Stomach (tissue), 9 donors: Measurements from ENCODE around the gene CNTNAP5. TPM values are rescaled to one million over a fixed set of nuclear protein-coding genes. Genes with fewer than 3 reads are reported as not detected.

Experiments
- DNase-seq, 2 donors: peaks; one replicate each; pipeline versions ENCODE4 v3.0.0 to v3.0.0-alpha.2; 2013 to 2019
- H3K27ac ChIP-seq, 5 donors: fragments of 200-600 bp in 4 of 5; sonication (generic) in 4 of 5; one replicate each; pipeline ENCODE4 v1.5.1; 2013 to 2019; ENCODE audit warnings: mild to moderate bottlenecking in 1 of 5, moderate library complexity in 1 of 5
- H3K27me3 ChIP-seq, 3 donors: fragments of 200-600 bp; sonication (generic); one replicate each; pipeline ENCODE4 v1.5.1; 2017 to 2019; ENCODE audit warnings: mixed run types in 1 of 3
- H3K36me3 ChIP-seq, 4 donors: fragments of 200-600 bp; sonication (generic); 1 replicate in 3 of 4; 2 replicates in 1 of 4; pipeline ENCODE4 v1.5.1; 2016 to 2019
- H3K4me1 ChIP-seq, 4 donors: fragments of 200-600 bp; sonication (generic); one replicate each; pipeline ENCODE4 v1.5.1; 2016 to 2019
- H3K4me3 ChIP-seq, 4 donors: fragments of 200-600 bp; sonication (generic) in 3 of 4; one replicate each; pipeline ENCODE4 v1.5.1; 2016 to 2019; ENCODE audit warnings: mild to moderate bottlenecking in 1 of 4
- H3K9me3 ChIP-seq, 4 donors: fragments of 200-600 bp; sonication (generic); one replicate each; pipeline ENCODE4 v1.5.1; 2016 to 2019
- EP300 ChIP-seq: sonication (generic); formaldehyde crosslinking; IDR thresholded peaks from one replicate; pipeline ENCODE4 v1.6.1; 2017; ENCODE audit warnings: antibody characterized with exemption
- POLR2A ChIP-seq, 4 donors: fragments of 450-650 bp; IDR thresholded peaks; one replicate each; pipeline ENCODE4 v1.6.1; 2016; ENCODE audit warnings: antibody characterized with exemption in 4 of 4, control low read depth in 2 of 4, mild to moderate bottlenecking in 1 of 4, moderate library complexity in 1 of 4
- POLR2AphosphoS5 ChIP-seq, 3 donors: sonication (generic); formaldehyde crosslinking; IDR thresholded peaks; one replicate each; pipeline ENCODE4 v1.6.1; 2016; ENCODE audit warnings: antibody characterized with exemption in 3 of 3
- WGBS, 5 donors: extraction: QIAGEN DNeasy Blood & Tissue Kit in 3 of 5; methylation state at CpG; one replicate each; pipeline versions ENCODE4 v1.1.5 to v1.1.7; 2013 to 2018; 5-methylcytosine and 5-hydroxymethylcytosine counted together
- intact Hi-C: fragments of 100-400 bp; cut with DNase I; formaldehyde crosslinking; loops from one replicate; pipeline ENCODE4 v1.15.1; 2023; ENCODE audit warnings: low total_unique reads
- polyA plus RNA-seq, 3 donors: library from polyadenylated mRNA; stranded (reverse); fragments of 200-250 nt; gene quantifications; one replicate each; pipeline ENCODE4 v1.2.3, GENCODE V29; 2013
- total RNA-seq, 5 donors: library from RNA; depleted of rRNA; stranded (reverse); fragments of >200 nt; gene quantifications; one replicate each; pipeline versions ENCODE4 v1.1.0 to v1.2.3, GENCODE V29; 2014 to 2016
- TF ChIP-seq, protein P1 (sequence below), 7 experiments: fragments of 450-650 bp in 4 of 7; fragments of 200-600 bp in 3 of 7; sonication (generic) in 3 of 7; IDR thresholded peaks; one replicate each; pipeline ENCODE4 v1.5.1; 2016 to 2019; ENCODE audit warnings: antibody characterized with exemption in 7 of 7, control low read depth in 2 of 7, mild to moderate bottlenecking in 1 of 7
- donor health status: healthy with polysubstance abuse.
- donor health status: Bipolar disorder and iron deficiency.
- donor health status: healthy.

Gene CNTNAP5
- total and polyA plus RNA-seq, 8 donors, result 1.3 TPM; not detected in 7

DNA sequence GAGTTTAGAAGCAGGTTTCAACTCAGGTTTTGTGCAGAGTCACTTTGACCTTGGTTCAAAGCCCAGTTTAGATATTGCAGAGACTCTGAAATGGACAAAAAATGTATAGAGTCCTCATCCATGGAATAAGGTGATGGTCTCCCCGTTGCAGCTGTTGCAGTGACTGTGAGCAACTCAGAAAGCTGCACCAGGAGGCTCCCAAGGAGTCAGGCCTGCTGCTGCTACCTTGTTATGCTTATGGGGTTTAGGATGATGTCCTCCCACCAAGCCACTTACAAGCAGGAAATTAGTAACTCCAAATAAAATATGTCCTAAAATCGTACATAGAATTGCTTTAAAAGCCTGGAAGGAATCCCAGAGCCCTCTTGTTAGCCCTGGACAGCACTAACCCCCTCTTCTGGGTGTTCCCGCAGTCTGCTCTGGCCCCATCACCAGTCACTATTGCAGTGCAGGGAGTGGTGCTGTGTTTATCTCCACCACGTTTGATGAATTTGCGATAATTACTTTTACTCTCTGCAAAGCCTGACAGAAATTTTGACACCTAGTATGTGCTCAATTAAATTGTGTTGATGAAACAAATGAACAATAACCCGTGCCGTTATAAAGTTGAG lies 189.0 kb downstream of the CNTNAP5 start:
- intact Hi-C loops, result no loop called here
- no peaks in the 10 kb centered on the region for H3K4me1 ChIP-seq
- no peaks in the 10 kb centered on the region for H3K27me3 ChIP-seq
- WGBS, 5 donors, result 71 to 77% (median 76%) methylated on average over 7 of the region's 7 CpGs
- no peak overlapping the region for H3K4me3 ChIP-seq
- no peaks in the 10 kb centered on the region for H3K36me3 ChIP-seq
- no peak for DNase-seq
- H3K9me3 ChIP-seq, result no peaks in the 10 kb centered on the region
- TF ChIP-seq, protein P1, sequence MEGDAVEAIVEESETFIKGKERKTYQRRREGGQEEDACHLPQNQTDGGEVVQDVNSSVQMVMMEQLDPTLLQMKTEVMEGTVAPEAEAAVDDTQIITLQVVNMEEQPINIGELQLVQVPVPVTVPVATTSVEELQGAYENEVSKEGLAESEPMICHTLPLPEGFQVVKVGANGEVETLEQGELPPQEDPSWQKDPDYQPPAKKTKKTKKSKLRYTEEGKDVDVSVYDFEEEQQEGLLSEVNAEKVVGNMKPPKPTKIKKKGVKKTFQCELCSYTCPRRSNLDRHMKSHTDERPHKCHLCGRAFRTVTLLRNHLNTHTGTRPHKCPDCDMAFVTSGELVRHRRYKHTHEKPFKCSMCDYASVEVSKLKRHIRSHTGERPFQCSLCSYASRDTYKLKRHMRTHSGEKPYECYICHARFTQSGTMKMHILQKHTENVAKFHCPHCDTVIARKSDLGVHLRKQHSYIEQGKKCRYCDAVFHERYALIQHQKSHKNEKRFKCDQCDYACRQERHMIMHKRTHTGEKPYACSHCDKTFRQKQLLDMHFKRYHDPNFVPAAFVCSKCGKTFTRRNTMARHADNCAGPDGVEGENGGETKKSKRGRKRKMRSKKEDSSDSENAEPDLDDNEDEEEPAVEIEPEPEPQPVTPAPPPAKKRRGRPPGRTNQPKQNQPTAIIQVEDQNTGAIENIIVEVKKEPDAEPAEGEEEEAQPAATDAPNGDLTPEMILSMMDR (IDR thresholded peaks at IDR 0.05), result no peak
- no peak for TF ChIP-seq POLR2AphosphoS5 (IDR thresholded peaks at IDR 0.05)
- TF ChIP-seq EP300, result no peak
- TF ChIP-seq POLR2A (IDR thresholded peaks at IDR 0.05), result no peak
- H3K27ac ChIP-seq, result no peak overlapping the region

DNA sequence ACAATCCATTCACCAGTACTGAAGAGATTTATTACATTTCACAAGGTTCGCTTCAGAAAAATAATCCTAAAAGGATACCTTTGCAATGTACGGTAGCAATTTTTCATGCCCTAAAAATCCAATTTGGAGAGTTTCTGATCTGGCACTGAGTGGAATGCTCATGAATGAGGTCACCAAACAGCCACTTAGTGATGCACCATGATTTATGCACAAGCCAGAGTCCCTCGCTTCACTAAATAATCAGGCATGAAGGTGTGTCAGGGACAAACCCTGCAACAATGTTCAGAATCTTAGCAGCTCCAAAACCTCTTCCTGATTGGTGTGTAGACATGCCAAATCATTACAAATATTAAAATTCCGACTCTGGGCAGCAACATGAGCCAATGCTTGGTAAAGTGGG lies 221.1 kb downstream of the CNTNAP5 start:
- DNase-seq, result no peak
- no peaks in the 10 kb centered on the region for H3K36me3 ChIP-seq
- intact Hi-C loops, result no loop called here
- H3K27ac ChIP-seq, result no peak overlapping the region
- H3K27me3 ChIP-seq, result no peaks in the 10 kb centered on the region
- no peak overlapping the region for H3K4me3 ChIP-seq
- TF ChIP-seq EP300 (no peak), POLR2A (IDR thresholded peaks at IDR 0.05) (no peak), POLR2AphosphoS5 (IDR thresholded peaks at IDR 0.05) (no peak)
- TF ChIP-seq, protein P1 (IDR thresholded peaks at IDR 0.05), result no peak
- 68 to 79% (median 70%) methylated on average over 4 of the region's 4 CpGs for WGBS, 5 donors
- no peaks in the 10 kb centered on the region for H3K4me1 ChIP-seq
- H3K9me3 ChIP-seq, result no peaks in the 10 kb centered on the region

DNA sequence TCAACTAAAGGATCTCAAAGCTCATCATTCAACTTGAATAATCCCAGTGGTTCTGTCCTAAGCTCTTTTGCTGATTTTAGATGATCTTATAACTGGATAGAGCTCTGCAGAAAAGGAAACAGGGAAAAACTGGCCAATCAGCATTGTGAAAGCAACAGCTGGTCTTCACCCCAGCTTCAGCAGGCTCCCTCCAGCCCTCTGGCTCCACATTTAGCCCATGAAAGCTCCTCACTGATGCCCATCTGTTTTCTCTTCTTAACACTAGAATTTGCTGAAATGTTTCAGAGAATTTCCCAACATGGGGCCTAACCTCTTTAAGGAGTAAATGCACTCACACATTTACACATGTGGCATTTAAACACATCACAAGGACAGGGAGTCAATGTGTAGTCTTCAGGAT lies 223.3 kb downstream of the CNTNAP5 start:
- H3K27ac ChIP-seq, result no peak overlapping the region
- no peaks in the 10 kb centered on the region for H3K4me1 ChIP-seq
- H3K27me3 ChIP-seq, result no peaks in the 10 kb centered on the region
- H3K4me3 ChIP-seq, result no peak overlapping the region
- intact Hi-C loops, result no loop called here
- no peaks in the 10 kb centered on the region for H3K36me3 ChIP-seq
- TF ChIP-seq POLR2AphosphoS5 (IDR thresholded peaks at IDR 0.05) (no peak), EP300 (no peak), POLR2A (IDR thresholded peaks at IDR 0.05) (no peak)
- no peaks in the 10 kb centered on the region for H3K9me3 ChIP-seq
- no peak for DNase-seq

DNA sequence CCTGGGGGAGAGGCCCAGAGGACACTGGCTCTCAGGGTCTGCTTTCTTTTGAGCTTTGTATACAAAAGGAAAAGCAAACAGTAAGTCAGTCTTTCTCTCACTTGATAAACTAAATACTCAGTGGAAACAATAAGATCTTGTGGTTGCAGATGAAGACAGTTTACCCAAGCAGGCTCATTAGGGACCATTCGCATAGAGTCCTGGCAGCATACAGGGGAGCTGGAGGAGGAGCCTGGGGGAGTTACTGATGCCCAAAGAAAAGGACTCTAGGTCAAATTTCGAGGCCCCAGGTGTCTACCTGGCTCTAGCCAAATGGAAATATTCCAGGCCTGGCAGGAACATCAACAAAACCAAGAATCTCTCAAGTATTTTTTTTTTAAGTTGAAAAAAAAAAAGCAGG lies 225.3 kb downstream of the CNTNAP5 start:
- H3K4me1 ChIP-seq, result no peaks in the 10 kb centered on the region
- no peak for DNase-seq
- H3K27me3 ChIP-seq, result no peaks in the 10 kb centered on the region
- TF ChIP-seq POLR2AphosphoS5 (IDR thresholded peaks at IDR 0.05) (no peak), EP300 (no peak), POLR2A (IDR thresholded peaks at IDR 0.05) (no peak)
- TF ChIP-seq, protein P1 (IDR thresholded peaks at IDR 0.05), result no peak
- H3K4me3 ChIP-seq, result no peak overlapping the region
- H3K27ac ChIP-seq, result no peak overlapping the region
- no peaks in the 10 kb centered on the region for H3K36me3 ChIP-seq
- intact Hi-C loops, result no loop called here
- no peaks in the 10 kb centered on the region for H3K9me3 ChIP-seq
- 26 to 51% (median 47%) methylated on average over 2 of the region's 2 CpGs for WGBS, 5 donors

DNA sequence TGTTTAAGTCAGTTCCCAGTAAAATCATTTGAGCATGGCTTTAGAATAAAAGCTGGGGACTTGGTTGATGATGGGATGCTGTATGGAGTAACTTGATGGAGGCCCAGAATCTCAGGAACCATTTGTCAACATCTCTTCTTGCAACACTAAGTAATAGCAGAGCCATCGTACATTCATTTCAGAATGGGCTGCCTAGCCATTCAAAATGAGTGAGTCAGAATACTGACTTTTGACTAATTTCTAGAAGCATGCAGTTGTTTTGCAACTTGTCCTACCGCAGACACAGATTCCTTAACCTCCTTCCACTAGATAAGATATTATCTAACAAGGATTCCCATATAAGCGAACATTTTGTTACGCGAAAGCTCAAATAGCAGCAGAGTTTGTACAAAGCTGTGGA lies 229.5 kb downstream of the CNTNAP5 start:
- H3K36me3 ChIP-seq, result no peaks in the 10 kb centered on the region
- WGBS, 5 donors, result 89 to 98% (median 96%) methylated on average over 5 of the region's 5 CpGs
- intact Hi-C loops, result no loop called here

More for the DNA sequence above, 229.5 kb downstream of the CNTNAP5 start:
- Histone ChIP-seq H3K4me1 (no peaks in the 10 kb centered on the region), H3K27me3 (no peaks in the 10 kb centered on the region), H3K4me3 (no peak overlapping the region), H3K27ac (no peak overlapping the region), H3K9me3 (no peaks in the 10 kb centered on the region)
- no peak for DNase-seq
- TF ChIP-seq EP300 (no peak), POLR2A (IDR thresholded peaks at IDR 0.05) (no peak), POLR2AphosphoS5 (IDR thresholded peaks at IDR 0.05) (no peak)
- TF ChIP-seq, protein P1 (IDR thresholded peaks at IDR 0.05), result no peak
